GM21786 (cell line): ENCODE measurements around the gene ERI2.
"Not testable (repeated sequence)": the region's sequence is repeated elsewhere in the genome, so short reads cannot be mapped to it uniquely, and the experiment has no call there.

ENCODE experiments used
- ATAC-seq: cut with Tn5 transposase; IDR thresholded peaks from one replicate; pipeline ENCODE4 v1.9.1; 2021; ENCODE audit not compliant: unreplicated experiment

The ERI2 gene

GRCh38 chr16:20766294-20766693, 40.0 kb downstream of the ERI2 start:
- no peak for ATAC-seq

DNA sequence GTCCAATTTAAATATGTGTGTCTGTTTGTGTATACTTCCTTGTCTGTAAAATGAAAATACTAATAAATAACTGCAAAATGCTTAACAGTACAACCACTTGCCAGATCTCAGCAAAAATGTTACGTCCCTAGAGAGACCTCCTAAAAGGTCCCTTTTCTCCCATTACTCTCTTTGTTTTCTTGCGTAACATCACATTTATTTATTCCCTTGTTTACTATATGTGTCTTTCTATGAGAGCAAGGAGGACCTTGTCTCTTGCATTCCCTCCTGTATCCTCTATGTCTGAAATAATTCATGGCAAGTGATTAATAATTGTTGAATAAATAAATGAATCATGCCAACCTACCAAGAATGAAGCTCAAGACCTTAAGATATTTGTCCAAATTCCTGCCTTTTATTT, 40.5 kb downstream of the ERI2 start:
- no peak for ATAC-seq

- not testable (repeated sequence) for ATAC-seq
Observed at GRCh38 chr16:20764448-20764847, 41.8 kb downstream of the ERI2 start.

GRCh38 chr16:20763461-20764232, 42.6 kb downstream of the ERI2 start, which contains the start of gene ACSM3:
TSS of gene ACSM3 (plus strand) at chr16:20764014. CDS start at chr16:20770035, 6,021 bp downstream.
- ATAC-seq: peak; percentile 98

DNA sequence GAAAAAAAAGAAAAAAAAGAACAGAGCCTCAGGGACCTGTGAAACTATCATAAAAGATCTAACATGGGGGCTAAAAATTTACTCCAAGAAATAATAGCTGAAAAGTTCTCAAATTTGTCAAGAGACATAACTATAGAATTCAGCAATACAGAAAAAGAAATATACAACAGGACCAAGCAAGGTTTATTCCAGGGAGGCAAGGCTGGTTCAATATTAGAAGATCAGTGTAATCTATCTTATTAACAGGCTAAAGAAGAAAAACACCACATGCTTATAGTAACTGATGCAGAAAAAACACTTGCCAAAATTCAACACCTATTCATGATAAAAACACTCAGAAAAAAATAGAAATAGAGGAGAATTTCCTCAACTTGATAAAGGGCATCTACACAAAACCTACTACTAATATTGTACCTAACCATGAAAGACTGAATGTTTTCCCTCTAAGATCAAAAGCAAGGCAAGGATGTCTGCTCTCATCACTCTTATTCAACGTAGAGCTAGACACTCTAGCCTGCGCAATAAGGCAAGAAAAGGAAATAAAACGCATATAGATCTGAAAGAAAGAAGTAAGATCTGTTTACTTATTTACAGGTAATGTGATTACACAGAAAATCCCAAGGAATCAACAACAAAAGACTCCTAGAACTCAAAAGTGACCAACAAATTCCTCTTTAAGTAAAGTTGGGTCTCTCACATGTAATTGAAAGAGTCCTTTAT, 43.7 kb downstream of the ERI2 start:
- no peak for ATAC-seq

- ATAC-seq: no peak
Observed at GRCh38 chr16:20761175-20761574, 45.1 kb downstream of the ERI2 start.

DNA sequence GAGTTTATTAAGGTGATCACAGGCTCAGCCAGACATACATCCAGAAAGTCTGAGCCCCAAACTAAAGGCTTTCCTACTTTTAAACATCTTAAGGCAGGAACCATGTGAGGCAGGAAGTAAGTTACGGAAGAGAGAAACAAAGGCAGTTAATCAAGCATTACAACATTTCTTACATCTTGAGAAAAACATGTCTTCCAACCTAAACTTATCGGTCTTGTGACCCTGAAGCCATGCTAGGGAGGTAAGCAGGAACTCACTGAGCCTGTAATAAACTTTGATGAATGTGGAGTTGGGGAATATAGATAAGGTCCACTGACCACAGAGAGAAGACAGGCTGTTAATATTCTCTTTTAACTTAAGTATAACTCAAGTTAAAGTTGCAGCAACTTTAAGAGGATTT, 45.9 kb downstream of the ERI2 start:
- no peak for ATAC-seq

DNA sequence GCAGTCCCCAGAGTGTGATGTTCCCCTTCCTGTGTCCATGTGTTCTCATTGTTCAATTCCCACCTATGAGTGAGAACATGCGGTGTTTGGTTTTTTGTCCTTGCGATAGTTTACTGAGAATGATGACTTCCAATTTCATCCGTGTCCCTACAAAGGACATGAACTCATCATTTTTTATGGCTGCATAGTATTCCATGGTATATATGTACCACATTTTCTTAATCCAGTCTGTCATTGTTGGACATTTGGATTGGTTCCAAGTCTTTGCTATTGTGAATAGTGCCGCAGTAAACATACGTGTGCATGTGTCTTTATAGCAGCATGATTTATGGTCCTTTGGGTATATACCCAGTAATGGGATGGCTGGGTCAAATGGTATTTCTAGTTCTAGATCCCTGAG, 50.5 kb downstream of the ERI2 start:
- ATAC-seq: not testable (repeated sequence)

GRCh38 chr16:20755238-20755637, 51.0 kb downstream of the ERI2 start:
- ATAC-seq: no peak

GRCh38 chr16:20753727-20754126, 52.5 kb downstream of the ERI2 start:
- no peak for ATAC-seq

- ATAC-seq: no peak
Observed at GRCh38 chr16:20750558-20750957, 55.7 kb downstream of the ERI2 start.

GRCh38 chr16:20749474-20749873, 56.8 kb downstream of the ERI2 start:
- ATAC-seq: no peak

DNA sequence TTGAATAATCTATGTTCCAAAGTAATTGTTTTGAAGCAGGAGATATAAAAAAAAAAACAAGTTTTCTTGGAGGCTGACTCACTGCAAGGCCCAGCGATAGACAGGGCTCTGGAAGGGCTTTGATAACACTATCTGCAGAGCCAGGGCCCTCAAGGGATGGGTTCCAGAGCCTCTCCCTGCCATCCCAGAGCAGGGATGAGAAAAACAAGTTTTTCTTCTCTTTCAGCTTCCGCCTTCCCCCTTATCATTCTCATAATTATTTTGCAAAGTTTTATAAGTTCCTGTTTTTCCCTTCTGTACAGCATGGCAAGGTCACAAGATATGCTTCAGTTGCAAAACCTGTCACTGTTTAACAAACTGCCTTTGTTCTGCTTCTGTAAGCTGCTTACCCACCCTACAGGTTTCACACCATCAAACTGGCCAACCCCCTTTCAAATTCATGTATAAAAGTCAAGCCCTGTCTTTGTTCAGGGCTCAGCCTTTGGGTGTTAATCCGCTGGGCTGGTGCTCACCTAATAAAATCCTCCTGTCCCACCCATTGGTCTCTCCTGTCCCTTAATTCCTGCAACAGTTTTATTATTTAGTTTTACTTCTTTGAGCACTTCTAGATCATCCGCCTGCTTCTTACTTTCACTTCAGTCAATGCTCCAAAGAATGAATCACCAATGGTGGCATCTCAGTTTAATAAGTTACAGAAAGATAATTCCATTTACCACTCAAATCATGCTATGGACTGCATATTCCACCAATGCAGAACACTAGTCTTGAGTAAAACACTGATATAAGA, 59.0 kb downstream of the ERI2 start:
- no peak for ATAC-seq

GRCh38 chr16:20746461-20746860, 59.8 kb downstream of the ERI2 start:
- ATAC-seq: no peak
